GM12801 (cell line): ENCODE measurements around the gene CPT2.

Experiments used
- TF ChIP-seq, protein P1 (sequence below): IDR thresholded peaks from one replicate; pipeline ENCODE4 v1.5.1; 2011; ENCODE audit warnings: control low read depth; ENCODE audit not compliant: insufficient read length; ENCODE audit errors: extremely low read depth

CPT2 gene

DNA sequence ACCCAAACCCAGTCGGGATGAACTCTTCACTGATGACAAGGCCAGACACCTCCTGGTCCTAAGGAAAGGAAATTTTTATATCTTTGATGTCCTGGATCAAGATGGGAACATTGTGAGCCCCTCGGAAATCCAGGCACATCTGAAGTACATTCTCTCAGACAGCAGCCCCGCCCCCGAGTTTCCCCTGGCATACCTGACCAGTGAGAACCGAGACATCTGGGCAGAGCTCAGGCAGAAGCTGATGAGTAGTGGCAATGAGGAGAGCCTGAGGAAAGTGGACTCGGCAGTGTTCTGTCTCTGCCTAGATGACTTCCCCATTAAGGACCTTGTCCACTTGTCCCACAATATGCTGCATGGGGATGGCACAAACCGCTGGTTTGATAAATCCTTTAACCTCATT lies 13.7 kb downstream of the CPT2 start:
- TF ChIP-seq, protein P1, sequence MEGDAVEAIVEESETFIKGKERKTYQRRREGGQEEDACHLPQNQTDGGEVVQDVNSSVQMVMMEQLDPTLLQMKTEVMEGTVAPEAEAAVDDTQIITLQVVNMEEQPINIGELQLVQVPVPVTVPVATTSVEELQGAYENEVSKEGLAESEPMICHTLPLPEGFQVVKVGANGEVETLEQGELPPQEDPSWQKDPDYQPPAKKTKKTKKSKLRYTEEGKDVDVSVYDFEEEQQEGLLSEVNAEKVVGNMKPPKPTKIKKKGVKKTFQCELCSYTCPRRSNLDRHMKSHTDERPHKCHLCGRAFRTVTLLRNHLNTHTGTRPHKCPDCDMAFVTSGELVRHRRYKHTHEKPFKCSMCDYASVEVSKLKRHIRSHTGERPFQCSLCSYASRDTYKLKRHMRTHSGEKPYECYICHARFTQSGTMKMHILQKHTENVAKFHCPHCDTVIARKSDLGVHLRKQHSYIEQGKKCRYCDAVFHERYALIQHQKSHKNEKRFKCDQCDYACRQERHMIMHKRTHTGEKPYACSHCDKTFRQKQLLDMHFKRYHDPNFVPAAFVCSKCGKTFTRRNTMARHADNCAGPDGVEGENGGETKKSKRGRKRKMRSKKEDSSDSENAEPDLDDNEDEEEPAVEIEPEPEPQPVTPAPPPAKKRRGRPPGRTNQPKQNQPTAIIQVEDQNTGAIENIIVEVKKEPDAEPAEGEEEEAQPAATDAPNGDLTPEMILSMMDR = no peak

DNA sequence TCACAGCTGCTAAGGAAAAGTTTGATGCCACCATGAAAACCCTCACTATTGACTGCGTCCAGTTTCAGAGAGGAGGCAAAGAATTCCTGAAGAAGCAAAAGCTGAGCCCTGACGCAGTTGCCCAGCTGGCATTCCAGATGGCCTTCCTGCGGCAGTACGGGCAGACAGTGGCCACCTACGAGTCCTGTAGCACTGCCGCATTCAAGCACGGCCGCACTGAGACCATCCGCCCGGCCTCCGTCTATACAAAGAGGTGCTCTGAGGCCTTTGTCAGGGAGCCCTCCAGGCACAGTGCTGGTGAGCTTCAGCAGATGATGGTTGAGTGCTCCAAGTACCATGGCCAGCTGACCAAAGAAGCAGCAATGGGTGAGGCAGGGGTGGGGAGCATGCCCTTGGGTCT lies 14.3 kb downstream of the CPT2 start:
- TF ChIP-seq, protein P1 = no peak

DNA sequence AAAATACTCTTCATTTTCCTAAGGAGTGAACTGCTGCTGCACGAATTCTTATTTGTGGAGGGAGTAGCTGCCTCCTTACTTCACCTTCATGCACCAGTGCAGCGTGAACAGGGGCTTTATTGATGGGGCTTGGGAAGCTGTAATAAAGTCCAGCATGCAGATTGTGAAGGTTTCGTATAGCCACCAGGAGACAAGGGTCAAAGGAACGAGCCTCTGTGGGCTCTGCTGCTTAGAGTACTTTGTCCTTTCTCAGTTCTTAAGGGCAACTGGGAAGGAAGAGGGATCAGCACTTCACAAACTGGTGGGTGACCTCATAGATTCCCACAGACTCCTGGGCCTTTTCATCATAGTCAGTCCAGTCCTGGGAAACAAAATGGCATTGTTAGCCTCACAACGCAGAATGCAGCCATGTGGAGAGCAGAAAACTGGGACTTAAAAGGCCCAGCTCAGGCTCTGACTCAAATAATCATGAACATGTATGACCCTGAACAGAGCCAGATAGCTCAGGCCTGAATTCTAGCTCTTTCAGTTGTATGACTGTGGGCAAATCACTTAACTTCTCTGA lies 17.8 kb downstream of the CPT2 start:
- TF ChIP-seq, protein P1 = no peak

DNA sequence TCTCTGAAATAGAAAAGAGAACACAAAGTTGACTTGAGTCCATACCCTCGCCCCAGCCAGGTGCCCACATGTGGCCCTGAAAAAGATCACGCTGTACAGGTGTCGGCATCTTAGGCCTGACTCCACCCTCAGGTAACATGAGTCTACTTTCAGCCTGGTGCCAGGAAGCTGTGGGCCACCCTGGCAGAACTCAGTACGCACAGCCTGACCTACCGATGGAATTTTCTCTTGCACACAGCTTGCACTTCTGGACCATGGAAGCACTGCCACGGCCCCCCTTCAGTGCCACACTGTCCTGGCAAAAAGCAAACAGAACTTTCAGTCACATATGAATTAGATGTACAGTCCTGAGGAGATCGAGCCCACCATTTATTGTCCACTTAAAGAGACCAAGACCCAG lies 21.6 kb downstream of the CPT2 start:
- TF ChIP-seq, protein P1 = no peak

DNA sequence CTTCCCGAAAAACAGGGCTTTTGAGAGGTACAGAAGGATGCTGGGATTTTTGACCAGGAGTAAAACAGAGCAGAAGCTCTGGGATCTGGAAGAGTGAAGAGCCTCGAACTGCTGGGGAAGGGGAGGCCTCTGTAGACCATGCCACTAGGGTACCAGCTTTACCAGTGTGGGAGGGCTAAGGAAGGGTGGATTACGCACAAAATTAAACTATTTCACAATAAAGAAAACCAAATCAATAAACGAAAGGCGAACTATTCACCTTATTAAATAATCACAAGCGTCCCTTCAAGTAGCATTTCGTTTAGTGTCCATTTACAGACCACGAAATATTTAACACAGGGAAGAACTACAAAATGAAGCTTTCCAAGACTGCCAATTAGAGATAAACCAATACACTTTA lies 23.1 kb downstream of the CPT2 start:
- TF ChIP-seq, protein P1 = no peak

DNA sequence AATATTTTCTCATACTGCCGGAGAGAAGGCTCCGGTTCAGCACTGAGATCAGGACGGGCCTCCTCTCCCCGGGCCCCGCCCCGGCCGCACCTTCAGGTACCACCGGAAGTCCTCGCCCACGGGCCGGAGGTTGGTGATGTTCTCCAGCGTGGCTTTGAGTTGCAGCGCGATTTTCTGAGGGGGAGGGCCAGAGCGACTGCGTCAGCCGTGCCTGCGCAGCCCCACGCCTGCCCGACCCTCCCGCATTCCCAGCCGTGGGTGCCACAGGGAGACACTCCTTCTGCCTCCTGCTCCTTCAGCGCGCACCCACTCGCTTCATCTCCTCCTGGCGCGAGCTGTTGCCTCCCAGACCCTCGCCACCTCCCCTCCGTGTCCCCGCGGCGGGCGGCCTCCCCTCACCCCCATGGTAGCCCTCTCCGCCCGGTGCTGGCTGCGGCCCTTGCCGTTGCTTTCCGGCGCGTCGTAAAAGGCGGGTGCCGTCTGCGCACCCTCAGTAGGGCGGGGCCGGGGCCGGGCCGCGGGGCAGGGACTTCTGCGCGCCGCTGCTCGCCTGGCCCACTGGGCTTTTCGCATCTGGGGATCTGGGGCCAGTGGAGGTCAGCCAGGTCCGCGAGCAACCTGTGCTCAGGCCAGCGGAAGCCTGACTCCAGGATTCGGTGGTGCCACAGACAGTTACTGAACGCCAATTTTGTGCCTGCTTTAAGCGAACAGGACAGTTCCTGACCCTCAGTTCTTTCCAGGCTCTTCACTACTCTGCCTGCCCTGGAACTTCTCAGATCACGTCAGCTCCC lies 23.7 kb downstream of the CPT2 start, which contains the start of gene CZIB:
TSS of gene CZIB (minus strand) at position 464 of the 791 bp plus-strand sequence. CDS start at position 405, 59 bp downstream.
- TF ChIP-seq, protein P1 = no peak

DNA sequence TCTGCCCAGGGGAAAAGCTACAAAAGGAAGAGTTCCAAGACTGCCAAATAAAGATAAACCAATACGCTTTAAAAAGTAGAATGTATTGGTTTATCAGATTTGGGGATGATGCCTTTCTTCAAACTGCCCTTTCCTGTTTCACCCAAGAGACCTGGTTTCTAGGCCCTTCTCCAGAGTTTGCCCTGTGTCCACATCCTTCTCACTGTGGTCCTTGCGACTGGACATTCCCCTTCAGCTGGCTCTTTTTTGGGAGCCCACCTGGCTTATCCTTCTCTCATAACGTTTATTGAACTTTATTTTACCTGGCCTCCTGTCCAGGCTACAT lies 24.3 kb downstream of the CPT2 start:
- TF ChIP-seq, protein P1 = no peak
